GM19395 (cell line): ENCODE results near the gene RYR3.

Experiments used
- ATAC-seq: cut with Tn5 transposase; IDR thresholded peaks from one replicate; pipeline ENCODE4 v1.9.1; 2021; ENCODE audit warnings: mild to moderate bottlenecking, moderate library complexity; ENCODE audit not compliant: unreplicated experiment

The RYR3 gene

DNA sequence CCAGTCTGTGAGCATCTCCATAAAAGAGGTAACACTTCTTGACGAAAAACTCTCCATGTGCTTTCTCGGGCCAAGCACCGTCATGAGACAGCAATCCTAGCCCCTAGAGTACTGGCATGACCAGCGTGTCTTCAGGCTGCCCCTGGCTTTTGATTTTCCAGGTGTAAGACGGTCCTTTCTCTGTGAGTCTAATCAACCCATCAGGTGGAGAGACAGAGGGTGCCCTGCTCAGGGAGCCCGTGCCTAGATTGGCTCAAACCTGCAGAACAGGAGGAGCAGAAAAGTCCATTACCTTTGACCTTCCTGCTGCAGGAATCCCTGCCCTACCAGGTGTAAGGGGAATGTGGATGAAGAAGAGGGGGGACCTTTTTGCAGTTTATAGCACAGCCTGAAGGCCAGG is 548.1 kb downstream of the RYR3 start:
- no peak for ATAC-seq

- no peak for ATAC-seq
Measured at GRCh38 chr15:33859992-33860545, 549.3 kb downstream of the RYR3 start.

GRCh38 chr15:33860754-33861153 is 550.0 kb downstream of the RYR3 start:
- ATAC-seq = no peak

- no peak for ATAC-seq
Measured at GRCh38 chr15:33864360-33865075, 553.8 kb downstream of the RYR3 start.

DNA sequence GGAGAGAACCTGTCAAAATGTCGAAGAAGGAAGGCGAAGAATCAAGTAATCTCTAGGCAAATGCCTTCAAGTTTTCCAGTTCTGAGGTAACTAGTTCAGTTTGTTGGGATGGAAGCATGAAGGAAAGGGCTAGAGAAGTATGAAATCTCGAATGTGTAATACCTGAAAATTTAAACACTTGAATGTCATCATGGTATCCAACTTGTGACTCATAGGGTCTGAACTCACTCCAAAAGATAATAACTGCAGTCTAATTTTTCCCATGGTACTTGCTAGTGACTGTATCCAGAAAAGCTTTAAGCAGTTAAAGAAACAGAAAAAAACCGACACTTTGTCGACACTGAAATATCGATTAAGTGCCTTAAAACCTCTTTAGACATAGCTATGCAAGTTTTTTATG is 554.6 kb downstream of the RYR3 start:
- ATAC-seq = no peak

- no peak for ATAC-seq
Measured at GRCh38 chr15:33866101-33866737, 555.5 kb downstream of the RYR3 start.

DNA sequence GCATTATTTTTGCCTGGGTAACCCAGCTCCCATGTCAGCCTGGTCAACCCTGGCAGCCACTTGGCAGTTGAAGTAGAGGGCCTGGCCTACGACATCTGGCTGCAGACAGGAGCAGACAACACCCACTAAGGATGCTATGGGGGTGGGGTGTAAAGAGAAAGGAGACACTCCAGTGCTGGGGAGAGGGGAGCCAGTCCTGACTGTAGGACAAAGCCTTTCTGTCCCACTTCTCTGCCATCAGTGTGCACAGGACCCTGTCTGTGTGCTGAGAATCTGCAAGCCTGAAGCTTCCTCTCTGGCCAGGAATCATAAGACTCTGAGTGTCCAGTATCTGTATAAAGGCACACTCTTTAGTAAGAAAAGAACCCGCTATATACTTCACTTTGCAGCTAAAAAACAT is 561.2 kb downstream of the RYR3 start:
- no peak for ATAC-seq

DNA sequence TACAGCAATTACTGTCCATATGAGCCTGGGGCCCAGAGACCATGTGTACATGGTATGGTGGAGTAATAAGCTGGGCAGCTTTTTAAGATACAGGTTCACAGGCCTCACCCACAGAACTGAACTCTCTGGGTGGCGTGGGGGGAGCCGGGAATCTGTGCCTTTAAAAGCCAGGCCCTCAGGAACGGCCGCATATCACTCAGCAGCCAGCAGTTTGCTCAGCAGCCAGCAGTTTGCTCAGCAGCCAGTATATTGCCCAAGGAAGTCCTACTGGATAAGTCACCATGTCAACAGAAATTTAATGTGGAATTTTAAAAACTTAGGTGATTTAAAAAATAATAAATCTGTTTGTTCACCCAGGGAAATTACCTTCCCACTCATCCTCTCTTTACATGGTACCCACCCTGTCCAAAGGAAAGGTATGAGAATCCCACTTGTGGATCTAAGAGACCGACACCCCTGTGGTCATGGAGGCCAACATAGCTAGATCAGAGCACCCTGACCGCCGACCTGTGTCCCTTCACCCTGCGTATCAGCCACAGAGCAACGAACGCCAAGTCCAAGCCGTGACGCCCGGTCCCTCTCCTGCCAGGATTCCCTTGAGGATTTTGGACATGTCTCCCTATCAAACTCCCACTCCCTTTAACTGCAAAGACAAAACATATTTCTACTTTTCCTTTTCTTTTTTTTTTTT is 561.8 kb downstream of the RYR3 start:
- no peak for ATAC-seq

DNA sequence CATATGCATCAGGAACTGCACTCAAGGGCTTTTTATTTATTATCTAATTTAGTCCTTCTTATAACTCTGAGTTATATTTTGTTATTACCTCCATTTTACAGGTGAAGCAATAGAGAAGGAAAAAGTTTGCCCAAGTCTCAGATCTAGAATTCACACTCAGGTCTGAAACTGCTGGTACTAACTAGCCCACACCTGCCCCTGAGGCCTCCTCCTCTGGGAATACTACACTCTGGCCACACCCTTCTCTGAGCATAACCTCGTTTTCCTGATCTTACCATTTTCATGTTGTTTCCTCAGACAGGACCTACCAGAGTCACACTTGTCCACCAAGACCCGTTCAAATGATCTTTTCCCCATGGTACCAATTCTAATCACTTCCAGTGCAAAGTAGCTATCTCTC is 563.4 kb downstream of the RYR3 start:
- ATAC-seq = no peak

DNA sequence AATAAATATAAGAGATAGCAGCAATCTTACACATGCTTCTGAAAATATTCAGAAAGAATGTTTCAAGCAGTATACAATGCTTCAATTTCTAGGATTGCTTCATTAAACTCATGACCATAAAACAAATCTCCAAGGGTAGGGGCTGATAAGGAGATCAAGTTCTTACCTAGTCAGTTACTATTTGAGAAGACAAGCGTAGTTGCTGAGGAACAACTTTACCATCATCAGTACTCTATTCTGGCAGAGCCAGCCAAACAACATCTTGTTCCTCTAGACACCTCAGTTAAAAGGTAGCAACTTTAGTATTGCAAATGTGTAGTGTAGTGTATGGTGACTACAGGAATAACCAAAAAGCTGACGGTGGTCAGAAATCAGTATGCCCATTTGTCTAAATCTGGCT is 572.2 kb downstream of the RYR3 start:
- ATAC-seq = no peak

GRCh38 chr15:33888176-33888575 is 577.4 kb downstream of the RYR3 start:
- no peak for ATAC-seq

- peak; percentile 74 for ATAC-seq
Measured at GRCh38 chr15:33894193-33894592, 583.4 kb downstream of the RYR3 start.

- no peak for ATAC-seq
Measured at GRCh38 chr15:33902043-33902442, 591.3 kb downstream of the RYR3 start.

GRCh38 chr15:33903661-33904060 is 592.9 kb downstream of the RYR3 start:
- no peak for ATAC-seq

- ATAC-seq = no peak
Measured at GRCh38 chr15:33907326-33907725, 596.6 kb downstream of the RYR3 start.

- no peak for ATAC-seq
Measured at GRCh38 chr15:33908406-33908805, 597.6 kb downstream of the RYR3 start.

DNA sequence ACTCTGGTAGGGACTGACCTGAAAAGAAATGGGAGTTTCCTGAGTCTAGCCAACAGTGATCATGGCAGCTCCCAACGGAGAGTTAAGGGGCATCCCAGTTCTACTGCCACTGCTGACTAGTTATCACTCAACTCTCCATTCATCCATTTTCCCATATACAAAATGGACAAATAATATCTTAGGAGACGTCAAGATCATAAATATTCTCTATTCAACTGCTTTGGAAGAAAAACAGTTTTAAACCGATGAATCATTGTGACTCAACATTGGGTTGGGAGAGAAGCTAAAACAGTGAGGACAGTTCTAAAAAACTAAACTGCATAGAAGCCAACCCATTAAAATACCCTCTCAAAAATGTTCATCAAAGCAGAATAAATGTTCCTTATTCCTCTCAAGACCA is 600.0 kb downstream of the RYR3 start:
- ATAC-seq = no peak

DNA sequence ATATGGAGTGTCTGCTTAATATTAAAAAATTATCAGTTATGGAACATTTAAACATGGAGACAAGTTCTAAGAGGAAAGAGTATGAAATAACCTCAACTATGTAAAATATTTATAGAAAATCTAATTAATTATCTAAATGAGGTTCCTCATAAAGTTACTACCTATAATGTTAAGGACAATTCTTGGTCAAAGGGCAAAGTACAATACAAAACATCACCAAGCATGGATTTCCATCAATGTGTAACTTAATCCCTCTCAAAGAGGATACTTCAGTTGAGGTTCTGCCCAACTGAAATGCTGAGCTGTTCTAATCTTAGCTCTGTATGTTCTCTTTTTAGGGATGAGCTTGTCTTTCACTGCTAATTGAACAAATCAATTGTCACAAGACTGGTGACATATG is 601.6 kb downstream of the RYR3 start:
- no peak for ATAC-seq

DNA sequence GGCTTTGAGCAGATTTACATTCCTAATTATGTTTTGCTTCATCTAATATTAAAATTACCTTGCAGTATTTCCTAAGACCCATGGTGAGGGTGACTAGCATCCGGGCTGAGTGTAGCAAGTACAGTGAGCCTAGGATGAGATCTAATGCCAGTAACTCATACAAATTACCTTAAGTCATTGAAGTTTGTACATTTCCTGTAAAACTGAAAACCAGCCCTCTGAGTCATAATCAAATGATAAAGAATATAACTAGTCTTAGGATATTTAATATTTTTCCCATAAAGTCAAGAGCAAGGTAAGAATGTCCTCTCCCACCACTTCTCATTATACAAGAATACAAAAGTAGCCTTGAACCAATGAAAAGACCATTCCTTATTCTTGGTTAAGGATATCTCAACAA is 602.7 kb downstream of the RYR3 start:
- no peak for ATAC-seq
